Peyer's patch (tissue), 4 donors: ENCODE data around the gene MBTPS1.

ENCODE experiments used
- CTCF ChIP-seq, 6 experiments: fragments of 450-650 bp in 4 of 6; fragments of 200-600 bp in 2 of 6; sonication (generic) in 1 of 6; IDR thresholded peaks; one replicate each; pipeline ENCODE4 v1.5.1; 2017 to 2019; ENCODE audit warnings: antibody characterized with exemption in 6 of 6, mild to moderate bottlenecking in 3 of 6, moderate library complexity in 1 of 6
- POLR2A ChIP-seq, 2 donors: fragments of 450-650 bp; IDR thresholded peaks; one replicate each; pipeline ENCODE4 v1.5.1; 2017; ENCODE audit warnings: antibody characterized with exemption in 2 of 2, mild to moderate bottlenecking in 2 of 2, moderate library complexity in 2 of 2

- TF ChIP-seq CTCF (IDR thresholded peaks at IDR 0.05) (no peak), POLR2A (IDR thresholded peaks at IDR 0.05) (no peak)
Observed at GRCh38 chr16:84085773-84086172, 31.0 kb downstream of the MBTPS1 start.
